ENCODE data around the gene PCDHGB2.

DNA sequence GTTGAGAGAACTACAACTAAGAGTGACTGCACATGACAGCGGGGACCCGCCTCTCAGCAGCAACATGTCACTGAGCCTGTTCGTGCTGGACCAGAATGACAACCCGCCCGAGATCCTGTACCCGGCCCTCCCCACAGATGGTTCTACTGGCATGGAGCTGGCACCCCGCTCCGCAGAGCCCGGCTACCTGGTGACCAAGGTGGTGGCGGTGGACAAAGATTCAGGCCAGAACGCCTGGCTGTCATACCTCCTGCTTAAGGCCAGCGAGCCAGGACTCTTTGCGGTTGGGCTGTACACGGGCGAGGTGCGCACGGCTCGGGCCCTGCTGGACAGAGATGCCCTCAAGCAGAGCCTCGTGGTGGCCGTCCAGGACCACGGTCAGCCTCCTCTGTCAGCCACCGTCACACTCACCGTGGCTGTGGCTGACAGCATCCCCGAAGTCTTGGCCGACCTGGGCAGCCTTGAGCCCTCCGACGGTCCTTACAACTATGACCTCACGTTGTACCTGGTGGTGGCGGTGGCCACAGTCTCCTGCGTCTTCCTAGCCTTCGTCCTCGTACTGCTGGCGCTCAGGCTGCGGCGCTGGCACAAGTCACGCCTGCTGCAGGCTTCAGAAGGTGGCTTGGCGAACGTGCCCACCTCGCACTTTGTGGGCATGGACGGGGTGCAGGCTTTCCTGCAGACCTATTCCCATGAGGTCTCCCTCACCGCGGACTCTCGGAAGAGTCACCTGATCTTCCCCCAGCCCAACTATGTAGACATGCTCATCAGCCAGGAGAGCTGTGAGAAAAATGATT is 24.9 kb downstream of the PCDHGB2 start:
- TF ChIP-seq, protein P1, sequence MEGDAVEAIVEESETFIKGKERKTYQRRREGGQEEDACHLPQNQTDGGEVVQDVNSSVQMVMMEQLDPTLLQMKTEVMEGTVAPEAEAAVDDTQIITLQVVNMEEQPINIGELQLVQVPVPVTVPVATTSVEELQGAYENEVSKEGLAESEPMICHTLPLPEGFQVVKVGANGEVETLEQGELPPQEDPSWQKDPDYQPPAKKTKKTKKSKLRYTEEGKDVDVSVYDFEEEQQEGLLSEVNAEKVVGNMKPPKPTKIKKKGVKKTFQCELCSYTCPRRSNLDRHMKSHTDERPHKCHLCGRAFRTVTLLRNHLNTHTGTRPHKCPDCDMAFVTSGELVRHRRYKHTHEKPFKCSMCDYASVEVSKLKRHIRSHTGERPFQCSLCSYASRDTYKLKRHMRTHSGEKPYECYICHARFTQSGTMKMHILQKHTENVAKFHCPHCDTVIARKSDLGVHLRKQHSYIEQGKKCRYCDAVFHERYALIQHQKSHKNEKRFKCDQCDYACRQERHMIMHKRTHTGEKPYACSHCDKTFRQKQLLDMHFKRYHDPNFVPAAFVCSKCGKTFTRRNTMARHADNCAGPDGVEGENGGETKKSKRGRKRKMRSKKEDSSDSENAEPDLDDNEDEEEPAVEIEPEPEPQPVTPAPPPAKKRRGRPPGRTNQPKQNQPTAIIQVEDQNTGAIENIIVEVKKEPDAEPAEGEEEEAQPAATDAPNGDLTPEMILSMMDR (IDR thresholded peaks at IDR 0.05; ENCODE audit: insufficient read depth, low read length), result no peak
- TF ChIP-seq REST (IDR thresholded peaks at IDR 0.05; ENCODE audit: insufficient replicate concordance, low read depth) (no peak), POLR2AphosphoS5 (IDR thresholded peaks at IDR 0.05; ENCODE audit: low read depth) (no peak), GABPA (IDR thresholded peaks at IDR 0.05; ENCODE audit: low read depth) (no peak)

Data from HL-60 (cell line).